Activated CD4-positive, alpha-beta T cell treated with anti-CD3 and anti-CD28 coated beads, Interleukin-2, Interleukin-6, amounts not matched to agents 100 ng/mL and 50 ng/mL, durations not matched to agents 16 hours and 8 hours (primary cell): ENCODE results near the gene PDE7B.

Source experiments
- DNase-seq: peaks from one replicate; pipeline ENCODE4 v3.0.0-alpha.2; 2020

PDE7B gene

DNA sequence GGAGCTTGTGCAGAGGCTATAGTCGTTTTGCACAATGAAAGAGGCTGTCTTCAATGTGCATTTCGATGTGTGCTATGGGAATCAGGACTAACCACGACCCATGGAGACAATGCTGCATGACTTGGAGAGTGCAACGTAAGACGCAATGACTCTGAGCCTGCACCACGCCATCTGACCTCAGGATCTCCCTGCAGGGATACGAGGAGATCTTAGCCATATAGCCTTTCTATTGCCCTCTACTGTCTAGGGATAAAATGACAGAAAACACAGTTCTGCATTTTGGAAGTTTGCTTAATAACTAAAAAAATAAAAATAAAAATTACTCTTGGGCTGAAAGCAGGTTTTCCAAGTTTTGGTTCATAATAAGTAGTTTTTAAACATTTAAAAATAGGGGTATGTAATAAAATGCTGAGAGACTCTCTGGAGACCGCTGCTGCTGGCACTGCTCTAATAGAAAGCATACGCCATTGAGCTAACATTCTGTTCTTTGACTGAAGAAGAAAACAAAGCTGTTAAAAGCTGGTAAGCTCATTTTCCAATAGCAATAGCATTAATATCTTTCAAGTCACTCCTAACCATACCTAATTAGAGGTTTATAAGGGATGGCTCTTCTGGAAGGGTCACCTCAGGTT is 87.2 kb downstream of the PDE7B start:
- no peak for DNase-seq

DNA sequence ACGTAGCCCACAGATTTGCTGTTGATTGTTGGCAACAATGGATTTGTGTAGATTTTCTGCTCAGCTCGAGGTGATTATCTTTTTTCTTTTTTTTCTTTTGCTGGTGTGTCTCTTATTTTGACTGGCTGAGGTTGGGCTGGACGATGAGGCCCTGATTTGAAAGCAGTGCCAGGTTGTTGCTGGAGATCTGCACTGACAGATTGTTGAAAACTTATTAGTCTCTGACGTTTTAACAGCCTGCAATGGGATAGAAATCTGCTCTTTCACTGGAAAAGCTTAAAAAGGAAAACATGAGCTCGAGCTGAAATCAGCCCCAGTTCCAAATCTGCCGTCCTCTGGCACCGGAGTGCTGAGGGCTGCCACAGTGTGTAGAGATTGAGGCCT is 87.7 kb downstream of the PDE7B start:
- no peak for DNase-seq

DNA sequence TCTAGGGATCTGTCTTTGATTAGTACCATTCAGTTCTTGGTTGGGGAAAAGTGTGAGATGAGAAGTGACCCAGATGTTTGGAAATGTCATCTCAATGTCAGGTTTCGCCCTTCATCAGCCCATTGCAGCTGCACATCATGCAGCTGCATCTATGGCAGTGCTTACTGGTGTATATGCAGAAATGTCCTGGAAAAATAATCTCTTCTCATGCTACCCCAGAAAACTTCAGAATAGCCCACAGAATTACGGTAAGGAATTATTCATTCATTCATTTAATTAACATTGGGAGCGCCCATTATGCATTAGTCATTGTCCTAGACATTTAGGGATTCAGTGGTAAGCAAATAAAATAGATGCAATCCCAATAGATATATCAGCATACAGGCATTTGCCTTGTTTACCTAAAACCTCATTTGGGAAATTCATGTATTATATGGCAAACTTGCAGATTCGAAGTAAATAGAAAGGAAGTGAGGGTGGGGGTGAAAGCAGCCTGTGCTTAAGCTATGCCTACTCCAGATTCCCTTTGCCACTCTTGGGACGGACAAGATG is 89.2 kb downstream of the PDE7B start:
- no peak for DNase-seq

- DNase-seq = no peak
Measured at GRCh38 chr6:135941275-135942025, 89.9 kb downstream of the PDE7B start.

GRCh38 chr6:135944120-135944519 is 92.6 kb downstream of the PDE7B start:
- DNase-seq = no peak

- DNase-seq = no peak
Measured at GRCh38 chr6:135946674-135947073, 95.2 kb downstream of the PDE7B start.

- no peak for DNase-seq
Measured at GRCh38 chr6:135950669-135951068, 99.2 kb downstream of the PDE7B start.

GRCh38 chr6:135951169-135951568 is 99.7 kb downstream of the PDE7B start:
- DNase-seq = no peak

DNA sequence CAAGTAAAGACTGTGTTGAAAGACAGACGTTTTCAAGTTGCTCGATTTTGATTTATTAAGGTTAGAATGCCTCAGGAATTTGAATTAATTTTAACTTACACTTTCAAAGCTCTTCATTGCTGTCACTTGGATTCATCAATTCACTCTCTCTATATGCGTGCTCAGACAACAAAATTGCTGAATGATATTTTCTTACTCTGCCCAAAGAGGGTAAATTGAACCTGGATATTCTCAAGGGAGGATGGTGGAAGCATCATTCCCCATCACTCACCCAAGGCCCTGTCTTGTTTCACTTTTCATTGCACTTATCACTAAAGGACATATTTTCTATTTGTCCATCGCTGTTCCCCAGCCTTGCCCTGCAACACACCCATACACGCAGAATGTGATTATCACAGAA is 102.3 kb downstream of the PDE7B start:
- DNase-seq = no peak

- no peak for DNase-seq
Measured at GRCh38 chr6:135955099-135955498, 103.6 kb downstream of the PDE7B start.

DNA sequence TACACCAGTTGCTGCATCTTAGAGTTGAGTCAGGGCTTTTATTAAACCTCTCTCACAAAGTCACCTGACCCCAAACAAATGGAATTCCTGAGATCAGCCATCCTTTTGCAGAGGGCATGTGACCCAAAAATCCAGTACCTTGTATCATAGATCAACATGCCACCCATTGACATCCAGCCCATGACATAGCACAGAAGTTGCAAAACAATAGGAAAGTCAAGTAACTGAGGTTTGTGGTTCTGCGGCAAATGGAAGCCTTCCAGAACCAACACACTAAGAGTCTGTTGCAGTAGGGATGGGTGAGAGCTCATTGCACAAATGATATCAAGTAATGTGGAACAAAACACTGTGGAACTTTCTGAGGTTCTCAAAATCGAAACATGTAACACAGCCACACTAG is 111.2 kb downstream of the PDE7B start:
- no peak for DNase-seq

GRCh38 chr6:135970750-135971149 is 119.2 kb downstream of the PDE7B start:
- no peak for DNase-seq

DNA sequence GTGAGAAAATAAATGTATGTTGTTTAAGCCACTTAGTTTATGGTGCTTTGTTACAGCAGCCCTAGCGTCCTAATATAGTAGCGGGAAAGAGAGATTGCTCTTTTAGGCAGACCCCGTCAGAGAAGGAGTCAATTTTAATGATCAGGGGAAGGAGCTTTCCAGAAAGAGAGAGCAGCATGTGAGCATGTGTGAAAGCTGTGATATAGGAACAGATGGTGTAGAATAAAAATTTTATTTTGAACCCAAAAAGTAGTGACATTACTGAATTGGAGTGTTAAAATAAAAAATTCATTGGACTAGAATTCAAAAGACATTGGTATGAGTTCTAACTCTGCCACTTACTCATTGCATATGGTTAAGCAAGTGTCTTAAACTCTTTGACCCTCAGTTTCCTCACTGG is 119.8 kb downstream of the PDE7B start:
- no peak for DNase-seq

DNA sequence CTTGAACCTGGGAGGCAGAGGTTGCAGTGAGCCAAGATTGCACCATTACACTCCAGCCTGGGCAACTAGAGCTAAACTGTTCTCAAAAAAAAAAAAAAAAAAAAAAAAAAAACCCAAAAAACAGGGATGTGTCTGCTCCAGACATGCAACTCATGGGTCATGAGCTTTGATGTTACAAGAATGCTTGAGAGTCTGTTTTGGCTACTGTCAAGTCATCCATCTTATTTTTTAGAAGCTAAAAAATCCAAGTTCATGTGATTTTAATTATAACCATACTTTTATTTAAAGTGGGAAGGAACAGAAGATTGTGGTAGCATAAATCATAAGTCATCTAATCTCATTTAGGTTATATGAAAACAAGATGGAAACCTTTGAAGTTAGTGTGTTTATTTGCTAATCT is 120.6 kb downstream of the PDE7B start:
- DNase-seq = no peak

GRCh38 chr6:135972586-135972985 is 121.1 kb downstream of the PDE7B start:
- no peak for DNase-seq

DNA sequence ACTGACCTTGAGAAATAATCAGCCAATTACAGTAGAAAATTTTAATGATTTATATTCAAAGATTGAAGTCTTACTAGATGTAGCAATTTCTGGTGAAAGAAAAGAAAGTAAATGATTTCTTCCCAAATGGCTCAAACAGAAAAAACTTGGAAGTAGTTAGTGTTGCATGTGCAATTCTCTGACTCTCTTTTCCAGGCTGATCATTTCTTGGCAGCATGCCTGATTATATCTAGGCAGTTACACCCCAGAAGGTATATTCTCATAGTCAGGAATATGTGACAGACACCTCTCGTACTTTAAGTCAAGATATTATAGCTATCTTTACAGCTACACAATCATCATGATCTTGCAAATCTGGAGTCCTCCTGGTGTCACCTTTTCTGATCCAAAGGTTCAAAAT is 122.9 kb downstream of the PDE7B start:
- DNase-seq = no peak

GRCh38 chr6:135976585-135976984 is 125.1 kb downstream of the PDE7B start:
- DNase-seq = no peak

GRCh38 chr6:135983093-135983492 is 131.6 kb downstream of the PDE7B start:
- no peak for DNase-seq

- no peak for DNase-seq
Measured at GRCh38 chr6:135983718-135984343, 132.3 kb downstream of the PDE7B start.

GRCh38 chr6:135985471-135985870 is 134.0 kb downstream of the PDE7B start:
- no peak for DNase-seq

GRCh38 chr6:135987226-135987625 is 135.7 kb downstream of the PDE7B start:
- DNase-seq = no peak

DNA sequence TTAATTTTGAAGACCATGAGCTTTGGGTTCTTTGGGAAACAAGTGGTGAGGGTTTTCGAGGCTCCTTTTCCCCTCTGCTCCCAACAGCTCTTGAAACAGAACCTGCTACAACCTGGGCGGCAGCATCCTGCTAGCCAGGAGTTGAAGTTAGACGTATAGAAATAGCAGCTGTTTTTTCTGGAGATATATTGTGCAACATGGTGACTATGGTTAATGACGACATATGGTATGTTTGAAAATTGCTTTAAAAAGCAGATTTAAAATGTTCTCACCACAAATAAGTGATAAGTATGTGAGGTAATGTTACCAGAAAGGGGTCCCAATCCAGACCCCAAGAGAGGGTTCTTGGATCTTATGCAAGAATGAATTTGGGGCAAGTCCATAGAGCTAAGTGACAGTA is 138.9 kb downstream of the PDE7B start:
- no peak for DNase-seq

- DNase-seq = no peak
Measured at GRCh38 chr6:135990855-135991464, 139.5 kb downstream of the PDE7B start.

- no peak for DNase-seq
Measured at GRCh38 chr6:135992739-135993138, 141.2 kb downstream of the PDE7B start.
